Fibroblast of pulmonary artery (primary cell): Measurements from ENCODE around the gene PAQR5.

Source experiments
- DNase-seq: peaks from one replicate; pipeline ENCODE4 v3.0.0-alpha.2; 2010; ENCODE audit warnings: low read depth
- H3K4me3 ChIP-seq: replicated peaks from 2 replicates; pipeline ENCODE4 v1.5.1; 2011; ENCODE audit warnings: low read depth, mild to moderate bottlenecking, control low read depth, low read length, moderate library complexity
- CTCF ChIP-seq: IDR thresholded peaks from 2 replicates; pipeline ENCODE4 v1.5.1; 2011; ENCODE audit warnings: mild to moderate bottlenecking, control low read depth, low read length, inconsistent platforms; ENCODE audit errors: missing control alignments

The PAQR5 gene

GRCh38 chr15:69308949-69309348 lies 10.2 kb downstream of the PAQR5 start:
- TF ChIP-seq CTCF, result no peak
- no peak for DNase-seq
- H3K4me3 ChIP-seq, result no peak overlapping the region

DNA sequence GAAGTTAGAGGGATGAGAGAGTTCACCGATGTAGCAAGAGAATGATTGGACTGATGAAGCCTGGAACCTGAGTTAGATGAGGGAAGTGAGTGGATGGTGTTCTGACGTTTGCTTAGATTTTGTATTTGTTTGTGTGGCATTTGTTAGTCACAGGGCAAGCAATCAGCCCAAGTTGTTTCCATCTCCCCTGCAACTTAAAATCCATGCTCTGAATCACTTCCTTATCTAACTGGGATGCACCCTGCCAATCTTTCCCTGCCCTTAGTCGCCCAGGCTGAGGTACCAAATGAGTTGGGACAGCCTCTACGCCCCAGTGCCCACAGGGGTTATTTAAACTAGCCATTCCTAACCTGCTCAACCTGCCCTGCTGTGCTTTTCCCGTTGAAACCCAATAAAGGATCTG lies 12.6 kb downstream of the PAQR5 start:
- no peak overlapping the region for H3K4me3 ChIP-seq
- no peak for TF ChIP-seq CTCF
- DNase-seq, result no peak

GRCh38 chr15:69313432-69314000 lies 14.8 kb downstream of the PAQR5 start:
- H3K4me3 ChIP-seq, result no peak overlapping the region
- TF ChIP-seq CTCF, result no peak
- no peak for DNase-seq

- no peak for TF ChIP-seq CTCF
- no peak for DNase-seq
- no peak overlapping the region for H3K4me3 ChIP-seq
These were observed 15.4 kb downstream of the PAQR5 start for GRCh38 chr15:69314131-69314530.

GRCh38 chr15:69314736-69315135 lies 16.0 kb downstream of the PAQR5 start:
- TF ChIP-seq CTCF, result no peak
- H3K4me3 ChIP-seq, result no peak overlapping the region
- DNase-seq, result no peak

DNA sequence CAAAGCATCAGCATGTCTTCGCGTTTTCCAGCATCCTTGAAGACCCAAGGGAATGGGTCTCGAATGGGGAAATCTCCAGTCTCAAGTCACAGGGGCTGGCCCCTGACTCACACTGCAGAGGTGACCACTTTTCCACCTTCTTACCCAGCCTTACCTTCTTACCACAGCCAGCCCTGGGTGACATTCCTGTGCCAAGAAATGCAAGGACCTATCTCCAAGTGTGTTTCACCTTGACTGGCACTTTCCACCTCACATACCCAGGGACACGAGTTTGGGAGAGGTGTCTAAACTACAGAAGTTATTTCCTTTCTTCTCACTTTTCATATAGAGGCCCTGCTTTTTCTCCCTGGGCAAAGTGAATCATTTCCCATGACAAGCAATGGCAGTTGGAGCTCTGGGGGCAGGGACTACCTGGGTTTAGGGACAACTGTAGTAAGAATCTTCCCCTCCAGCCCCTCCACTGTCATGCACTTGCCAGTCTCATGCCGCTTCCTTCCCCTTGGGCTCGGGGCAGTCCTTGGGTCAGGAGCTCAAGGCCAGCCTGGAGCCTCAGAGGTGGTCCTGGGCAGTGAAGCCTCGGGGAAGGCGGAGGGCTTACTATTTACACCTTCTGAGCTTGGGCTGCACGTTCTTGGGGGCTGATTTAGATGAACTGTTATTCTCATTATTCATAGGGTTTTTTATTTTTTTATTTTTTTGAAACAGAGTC lies 16.8 kb downstream of the PAQR5 start:
- no peak overlapping the region for H3K4me3 ChIP-seq
- TF ChIP-seq CTCF, result no peak
- no peak for DNase-seq

DNA sequence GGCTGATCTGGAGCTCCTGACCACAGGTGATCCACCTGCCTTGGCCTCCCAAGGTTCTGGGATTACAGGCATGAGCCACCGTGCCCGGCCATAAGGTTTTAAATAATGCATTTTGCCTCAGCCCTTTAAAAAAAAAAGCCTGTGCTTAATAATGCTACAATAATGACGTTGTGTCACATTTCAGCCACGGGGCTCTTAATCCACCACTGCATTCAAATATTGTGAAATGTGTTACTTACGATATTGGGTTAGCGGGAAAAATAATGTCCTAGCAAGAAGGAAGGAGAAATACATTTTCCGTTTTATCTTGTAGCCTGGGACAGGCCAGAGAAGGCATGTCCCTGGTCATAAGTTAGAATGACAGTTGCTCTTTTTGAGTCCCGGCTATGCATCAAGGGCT lies 17.6 kb downstream of the PAQR5 start:
- no peak for DNase-seq
- no peak for TF ChIP-seq CTCF

More for the DNA sequence above, 17.6 kb downstream of the PAQR5 start:
- no peak overlapping the region for H3K4me3 ChIP-seq
